H9 (cell line): Measurements from ENCODE around the gene ZNF586. TPM values are rescaled to one million over a fixed set of nuclear protein-coding genes. Genes with fewer than 3 reads are reported as not detected.
"Not testable (repeated sequence)": the region's sequence is repeated elsewhere in the genome, so short reads cannot be mapped to it uniquely, and the experiment has no call there.

Experiments used
- DNase-seq: peaks from one replicate; pipeline ENCODE4 v3.0.0-alpha.2; 2017
- H2AFZ ChIP-seq: one replicate; pipeline ENCODE4 v1.6.1; 2013; ENCODE audit warnings: mild to moderate bottlenecking, low read length, control low read depth, moderate library complexity
- H2AK5ac ChIP-seq: 2 replicates; pipeline ENCODE4 v1.6.1; 2013; ENCODE audit warnings: low read length, control low read depth, mixed read lengths; ENCODE audit not compliant: insufficient read length
- H2BK120ac ChIP-seq: one replicate; pipeline ENCODE4 v1.6.1; 2013; ENCODE audit warnings: low read depth, mild to moderate bottlenecking, low read length, control low read depth, inconsistent platforms; ENCODE audit not compliant: poor library complexity, severe bottlenecking
- H2BK12ac ChIP-seq: 2 replicates; pipeline ENCODE4 v1.6.1; 2013; ENCODE audit warnings: low read length, control low read depth, mixed read lengths, low read depth; ENCODE audit not compliant: insufficient read length
- H2BK15ac ChIP-seq: 2 replicates; pipeline ENCODE4 v1.6.1; 2013; ENCODE audit warnings: low read depth, low read length, control low read depth
- H2BK20ac ChIP-seq: one replicate; pipeline ENCODE4 v1.6.1; 2013; ENCODE audit warnings: low read depth, mild to moderate bottlenecking, low read length, control low read depth, inconsistent platforms; ENCODE audit not compliant: poor library complexity, severe bottlenecking
- H2BK5ac ChIP-seq: 2 replicates; pipeline ENCODE4 v1.6.1; 2013; ENCODE audit warnings: low read length, control low read depth, mixed read lengths; ENCODE audit not compliant: insufficient read length
- H3K14ac ChIP-seq: 2 replicates; pipeline ENCODE4 v1.6.1; 2013; ENCODE audit warnings: low read length, control low read depth; ENCODE audit not compliant: insufficient read depth
- H3K18ac ChIP-seq: 2 replicates; pipeline ENCODE4 v1.6.1; 2013; ENCODE audit warnings: low read depth, mild to moderate bottlenecking, mixed read lengths, low read length, control low read depth; ENCODE audit not compliant: insufficient read length
- H3K23ac ChIP-seq: 2 replicates; pipeline ENCODE4 v1.6.1; 2013; ENCODE audit warnings: low read length, control low read depth, mixed read lengths, low read depth; ENCODE audit not compliant: insufficient read length
- H3K23me2 ChIP-seq: 2 replicates; pipeline ENCODE4 v1.6.1; 2013; ENCODE audit warnings: low read depth, mild to moderate bottlenecking, mixed read lengths, low read length, control low read depth; ENCODE audit not compliant: insufficient read length, poor library complexity, severe bottlenecking
- H3K27ac ChIP-seq: 2 replicates; pipeline ENCODE4 v1.5.1; 2013; ENCODE audit warnings: low read length, control low read depth, mixed read lengths, low read depth; ENCODE audit not compliant: insufficient read length
- H3K27me3 ChIP-seq: 2 replicates; pipeline ENCODE4 v1.6.1; 2013; ENCODE audit warnings: low read length, control low read depth, inconsistent platforms; ENCODE audit not compliant: insufficient read depth
- H3K4ac ChIP-seq: 2 replicates; pipeline ENCODE4 v1.6.1; 2013; ENCODE audit warnings: low read depth, mild to moderate bottlenecking, control low read depth, inconsistent platforms, low read length, moderate library complexity
- H3K4me1 ChIP-seq: 2 replicates; pipeline ENCODE4 v1.6.1; 2013; ENCODE audit warnings: low read length, control low read depth, inconsistent platforms; ENCODE audit not compliant: insufficient read depth
- H3K4me2 ChIP-seq: 2 replicates; pipeline ENCODE4 v1.6.1; 2013; ENCODE audit warnings: low read length, control low read depth, mixed read lengths; ENCODE audit not compliant: insufficient read length, insufficient read depth
- H3K56ac ChIP-seq: 2 replicates; pipeline ENCODE4 v1.6.1; 2013; ENCODE audit warnings: low read depth, mild to moderate bottlenecking, mixed read lengths, low read length, control low read depth; ENCODE audit not compliant: insufficient read length
- H3K79me1 ChIP-seq: 2 replicates; pipeline ENCODE4 v1.6.1; 2013; ENCODE audit warnings: low read depth, mild to moderate bottlenecking, moderate library complexity, low read length, control low read depth, inconsistent platforms; ENCODE audit not compliant: insufficient read depth, poor library complexity, severe bottlenecking
- H3K79me2 ChIP-seq: 2 replicates; pipeline ENCODE4 v1.6.1; 2013; ENCODE audit warnings: low read length, control low read depth, inconsistent platforms; ENCODE audit not compliant: insufficient read depth
- H3K9ac ChIP-seq: 2 replicates; pipeline ENCODE4 v1.6.1; 2013; ENCODE audit warnings: low read length, control low read depth, mixed read lengths; ENCODE audit not compliant: insufficient read length; ENCODE audit errors: extremely low read depth
- H3K9me3 ChIP-seq: one replicate; pipeline ENCODE4 v1.6.1; 2013; ENCODE audit warnings: low read depth, low read length, inconsistent platforms; ENCODE audit not compliant: control insufficient read depth
- H3T11ph ChIP-seq: one replicate; pipeline ENCODE4 v1.6.1; 2013; ENCODE audit warnings: mild to moderate bottlenecking, low read length, control low read depth, inconsistent platforms
- H4K20me1 ChIP-seq: one replicate; pipeline ENCODE4 v1.6.1; 2013; ENCODE audit not compliant: control insufficient read depth, insufficient read length, insufficient read depth
- H4K5ac ChIP-seq: 2 replicates; pipeline ENCODE4 v1.6.1; 2013; ENCODE audit warnings: low read depth, mild to moderate bottlenecking, mixed read lengths, low read length, control low read depth; ENCODE audit not compliant: insufficient read length
- H4K8ac ChIP-seq: replicated peaks from 2 replicates; pipeline ENCODE4 v1.6.1; 2013; ENCODE audit warnings: low read length, control low read depth, mixed read lengths, low read depth; ENCODE audit not compliant: insufficient read length
- H4K91ac ChIP-seq: 2 replicates; pipeline ENCODE4 v1.6.1; 2013; ENCODE audit warnings: low read depth, mild to moderate bottlenecking, moderate library complexity, mixed read lengths, low read length, control low read depth; ENCODE audit not compliant: insufficient read length
- H3K27ac Mint-ChIP-seq, 3 experiments: 2 replicates in 2 of 3; 3 replicates in 1 of 3; pipeline ENCODE4 v1.8.0; 2020 to 2021; ENCODE audit warnings: mixed read lengths in 3 of 3, mild to moderate bottlenecking in 1 of 3, moderate library complexity in 1 of 3
- H3K27me3 Mint-ChIP-seq: 2 replicates; pipeline ENCODE4 v1.8.0; 2021; ENCODE audit warnings: low read depth, mild to moderate bottlenecking, moderate library complexity, mixed read lengths
- H3K36me3 Mint-ChIP-seq, 3 experiments: 2 replicates in 2 of 3; 3 replicates in 1 of 3; pipeline ENCODE4 v1.8.0; 2020 to 2021; ENCODE audit warnings: low read depth in 3 of 3, mixed read lengths in 3 of 3; ENCODE audit not compliant: insufficient read depth in 1 of 3
- H3K4me1 Mint-ChIP-seq, 2 experiments: 2 replicates each; pipeline ENCODE4 v1.8.0; 2020; ENCODE audit warnings: mixed read lengths in 2 of 2
- H3K4me3 Mint-ChIP-seq, 2 experiments: 2 replicates in 1 of 2; 3 replicates in 1 of 2; pipeline ENCODE4 v1.8.0; 2020 to 2021; ENCODE audit warnings: mild to moderate bottlenecking in 2 of 2, mixed read lengths in 2 of 2, moderate library complexity in 1 of 2
- H3K9me3 Mint-ChIP-seq, 2 experiments: 2 replicates in 1 of 2; 3 replicates in 1 of 2; pipeline ENCODE4 v1.8.0; 2020; ENCODE audit warnings: mild to moderate bottlenecking in 2 of 2, mixed read lengths in 2 of 2, moderate library complexity in 1 of 2
- WGBS: extraction: QIAGEN DNeasy Blood & Tissue Kit; methylation state at CpG from one replicate; pipeline ENCODE4 v1.1.7; 2013; ENCODE audit warnings: missing lambda C conversion rate, low lambda C conversion rate, mixed read lengths; ENCODE audit not compliant: insufficient read length; ENCODE audit errors: extremely low coverage; 5-methylcytosine and 5-hydroxymethylcytosine counted together
- total RNA-seq: library from RNA; stranded (reverse); gene quantifications from 2 replicates; pipeline ENCODE4 v1.2.1, GENCODE V29; 2021
- TF ChIP-seq, protein P1 (sequence below): fragments of 200-600 bp; sonication (generic); conservative IDR thresholded peaks from 3 replicates; pipeline ENCODE4 v1.8.0; 2021; ENCODE audit warnings: antibody characterized with exemption, mild to moderate bottlenecking

Gene ZNF586
- total RNA-seq, 1 experiment from 2014 or later = 17.6 TPM

DNA sequence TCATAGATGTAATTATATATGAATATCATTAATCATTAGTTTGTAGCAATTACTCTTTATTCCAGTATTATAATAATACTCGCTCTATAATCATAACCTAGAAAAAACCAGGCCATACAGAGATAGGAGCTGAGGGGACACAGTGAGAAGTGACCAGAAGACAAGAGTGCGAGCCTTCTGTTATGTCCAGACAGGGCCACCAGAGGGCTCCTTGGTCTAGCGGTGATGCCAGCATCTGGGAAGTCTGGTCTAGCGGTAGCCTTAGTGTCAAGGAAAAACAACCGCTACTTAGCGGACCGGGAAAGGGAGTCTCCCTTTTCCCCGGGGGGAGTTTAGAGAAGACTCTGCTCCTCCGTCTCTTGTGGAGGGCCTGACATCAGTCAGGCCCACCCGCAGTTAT is 31.2 kb upstream of the ZNF586 start:
- H3K14ac ChIP-seq, H2BK5ac ChIP-seq, H3K23ac ChIP-seq, H3K23me2 ChIP-seq, H3K18ac ChIP-seq, H2AK5ac ChIP-seq, H3K56ac ChIP-seq, H2BK12ac ChIP-seq, H3K79me2 ChIP-seq, H2AFZ ChIP-seq, H3K4me1 ChIP-seq, H4K20me1 ChIP-seq, H3K27ac ChIP-seq, H3K4me3 Mint-ChIP-seq, H3K27ac Mint-ChIP-seq, H3K4me1 Mint-ChIP-seq, H3K9me3 ChIP-seq, H2BK120ac ChIP-seq, H3K9me3 Mint-ChIP-seq, H3T11ph ChIP-seq, H3K9ac ChIP-seq, H4K5ac ChIP-seq, H4K91ac ChIP-seq, H2BK15ac ChIP-seq, H3K4ac ChIP-seq, H4K8ac ChIP-seq, H2BK20ac ChIP-seq, H3K4me2 ChIP-seq, H3K27me3 ChIP-seq, H3K79me1 ChIP-seq, H3K36me3 Mint-ChIP-seq: not testable (repeated sequence)
- TF ChIP-seq, protein P1, sequence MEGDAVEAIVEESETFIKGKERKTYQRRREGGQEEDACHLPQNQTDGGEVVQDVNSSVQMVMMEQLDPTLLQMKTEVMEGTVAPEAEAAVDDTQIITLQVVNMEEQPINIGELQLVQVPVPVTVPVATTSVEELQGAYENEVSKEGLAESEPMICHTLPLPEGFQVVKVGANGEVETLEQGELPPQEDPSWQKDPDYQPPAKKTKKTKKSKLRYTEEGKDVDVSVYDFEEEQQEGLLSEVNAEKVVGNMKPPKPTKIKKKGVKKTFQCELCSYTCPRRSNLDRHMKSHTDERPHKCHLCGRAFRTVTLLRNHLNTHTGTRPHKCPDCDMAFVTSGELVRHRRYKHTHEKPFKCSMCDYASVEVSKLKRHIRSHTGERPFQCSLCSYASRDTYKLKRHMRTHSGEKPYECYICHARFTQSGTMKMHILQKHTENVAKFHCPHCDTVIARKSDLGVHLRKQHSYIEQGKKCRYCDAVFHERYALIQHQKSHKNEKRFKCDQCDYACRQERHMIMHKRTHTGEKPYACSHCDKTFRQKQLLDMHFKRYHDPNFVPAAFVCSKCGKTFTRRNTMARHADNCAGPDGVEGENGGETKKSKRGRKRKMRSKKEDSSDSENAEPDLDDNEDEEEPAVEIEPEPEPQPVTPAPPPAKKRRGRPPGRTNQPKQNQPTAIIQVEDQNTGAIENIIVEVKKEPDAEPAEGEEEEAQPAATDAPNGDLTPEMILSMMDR = peak; percentile 82
- DNase-seq = peak; percentile 58
- no CpG with 5 or more reads among the region's 10 CpGs for WGBS
- peaks cover 34% of the 10 kb centered on the region for H3K27me3 Mint-ChIP-seq

DNA sequence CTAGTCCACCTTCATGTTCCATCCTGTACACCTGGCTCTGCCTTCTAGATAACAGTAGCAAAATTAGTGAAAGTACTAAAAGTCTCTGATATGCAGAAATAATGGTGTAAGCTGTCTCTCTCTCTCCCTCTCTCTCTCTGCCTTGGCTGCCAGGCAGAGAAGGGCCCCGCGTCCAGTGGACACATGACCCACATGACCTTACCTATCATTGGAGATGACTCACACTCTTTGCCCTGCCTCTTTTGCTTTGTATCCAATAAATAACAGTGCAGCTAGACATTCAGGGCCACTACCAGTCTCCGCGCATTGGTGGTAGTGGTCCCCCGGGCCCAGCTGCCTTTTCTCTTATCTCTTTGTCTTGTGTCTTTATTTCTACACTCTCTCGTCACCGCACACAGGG is 30.7 kb upstream of the ZNF586 start:
- H3K9me3 Mint-ChIP-seq, H4K91ac ChIP-seq, DNase-seq, H2BK12ac ChIP-seq, H3K79me2 ChIP-seq, H3K14ac ChIP-seq, H3K18ac ChIP-seq, H2BK20ac ChIP-seq, H3K9ac ChIP-seq, H4K8ac ChIP-seq, H2BK15ac ChIP-seq, H3K36me3 Mint-ChIP-seq, H3T11ph ChIP-seq, H3K27ac ChIP-seq, H2BK5ac ChIP-seq, H4K5ac ChIP-seq, H2AK5ac ChIP-seq, H2BK120ac ChIP-seq, H3K79me1 ChIP-seq, H3K4me2 ChIP-seq, H3K9me3 ChIP-seq, H3K4ac ChIP-seq, H3K23me2 ChIP-seq, H3K27me3 ChIP-seq, H3K4me1 Mint-ChIP-seq, H3K4me1 ChIP-seq, H3K23ac ChIP-seq, H3K56ac ChIP-seq, H3K27ac Mint-ChIP-seq, H2AFZ ChIP-seq, H4K20me1 ChIP-seq: not testable (repeated sequence)
- peak overlapping the region; percentile 12 to 19; a peak in 3 of 5 replicates for H3K4me3 Mint-ChIP-seq
- peaks cover 30% of the 10 kb centered on the region for H3K27me3 Mint-ChIP-seq
- WGBS = no CpG with 5 or more reads among the region's 7 CpGs
